ENCODE results near the gene IMMT.

IMMT gene

GRCh38 chr2:86143926-86144685 lies 51.2 kb downstream of the IMMT start:
- in situ Hi-C loops (cut with MboI; ENCODE audit: low sequenced_read_pairs) = no loop called here

GRCh38 chr2:86143307-86143706 lies 52.0 kb downstream of the IMMT start:
- in situ Hi-C loops (cut with MboI; ENCODE audit: low sequenced_read_pairs) = no loop called here

GRCh38 chr2:86142436-86143257 lies 52.6 kb downstream of the IMMT start:
- in situ Hi-C loops (cut with MboI; ENCODE audit: low sequenced_read_pairs) = no loop called here

GRCh38 chr2:86140969-86141392 lies 54.3 kb downstream of the IMMT start:
- in situ Hi-C loops (cut with MboI; ENCODE audit: low sequenced_read_pairs) = no loop called here

- in situ Hi-C loops (cut with MboI; ENCODE audit: low sequenced_read_pairs) = no loop called here
These were observed 55.3 kb downstream of the IMMT start for GRCh38 chr2:86139981-86140380.

- in situ Hi-C loops (cut with MboI; ENCODE audit: low sequenced_read_pairs) = no loop called here
These were observed 56.3 kb downstream of the IMMT start for GRCh38 chr2:86138736-86139625.

- in situ Hi-C loops (cut with MboI; ENCODE audit: low sequenced_read_pairs) = no loop called here
These were observed 59.1 kb downstream of the IMMT start for GRCh38 chr2:86136141-86136540.

GRCh38 chr2:86135653-86136052 lies 59.6 kb downstream of the IMMT start:
- in situ Hi-C loops (cut with MboI; ENCODE audit: low sequenced_read_pairs) = no loop called here

GRCh38 chr2:86134709-86135108 lies 60.6 kb downstream of the IMMT start:
- in situ Hi-C loops (cut with MboI; ENCODE audit: low sequenced_read_pairs) = no loop called here

GRCh38 chr2:86124683-86125082 lies 70.6 kb downstream of the IMMT start:
- in situ Hi-C loops (cut with MboI; ENCODE audit: low sequenced_read_pairs) = no loop called here

- in situ Hi-C loops (cut with MboI; ENCODE audit: low sequenced_read_pairs) = no loop called here
These were observed 71.8 kb downstream of the IMMT start for GRCh38 chr2:86123328-86123925.

GRCh38 chr2:86118130-86118529 lies 77.1 kb downstream of the IMMT start:
- in situ Hi-C loops (cut with MboI; ENCODE audit: low sequenced_read_pairs) = no loop called here

- in situ Hi-C loops (cut with MboI; ENCODE audit: low sequenced_read_pairs) = no loop called here
These were observed 88.2 kb downstream of the IMMT start for GRCh38 chr2:86107031-86107430.

- in situ Hi-C loops (cut with MboI; ENCODE audit: low sequenced_read_pairs) = no loop called here
These were observed 89.0 kb downstream of the IMMT start, which contains the start of gene PTCD3 for GRCh38 chr2:86105969-86106945. Gene PTCD3, plus strand, starts transcription at chr2:86106235. Its CDS starts 13 bp downstream, at chr2:86106248.

GRCh38 chr2:86105252-86105968 lies 89.9 kb downstream of the IMMT start, which contains the start of gene POLR1A:
Gene POLR1A, minus strand, starts transcription at chr2:86105886. Its CDS starts 110 bp downstream, at chr2:86105776.
- in situ Hi-C loops (cut with MboI; ENCODE audit: low sequenced_read_pairs) = no loop called here

- in situ Hi-C loops (cut with MboI; ENCODE audit: low sequenced_read_pairs) = no loop called here
These were observed 93.1 kb downstream of the IMMT start for GRCh38 chr2:86102157-86102556.

- in situ Hi-C loops (cut with MboI; ENCODE audit: low sequenced_read_pairs) = no loop called here
These were observed 97.3 kb downstream of the IMMT start for GRCh38 chr2:86097913-86098312.

GRCh38 chr2:86097114-86097896 lies 98.0 kb downstream of the IMMT start:
- in situ Hi-C loops (cut with MboI; ENCODE audit: low sequenced_read_pairs) = no loop called here

All from HL-60/S4 treated with retinoic acid at 250 ng/mL for 4 days and 3 days (cell line).